OCI-LY1 (cell line): ENCODE results near the gene SLC25A26.

Experiments
- H2AFZ ChIP-seq: fragments of 200-600 bp; sonication (generic), shearing (Covaris generic); 2 replicates; pipeline ENCODE4 v1.6.0; 2014; ENCODE audit warnings: antibody characterized with exemption, mild to moderate bottlenecking, low read length
- H3F3A ChIP-seq: fragments of 200-600 bp; sonication (generic), shearing (Covaris generic); 2 replicates; pipeline ENCODE4 v1.6.0; 2014; ENCODE audit warnings: mild to moderate bottlenecking, antibody characterized with exemption, low read length, moderate library complexity; ENCODE audit not compliant: insufficient read depth
- H3K27ac ChIP-seq: fragments of 200-600 bp; sonication (generic); 2 replicates; pipeline ENCODE4 v1.5.1; 2014; ENCODE audit warnings: low read length, mixed run types, mild to moderate bottlenecking, low read depth; ENCODE audit not compliant: poor library complexity, severe bottlenecking
- H3K27me3 ChIP-seq: fragments of 200-600 bp; sonication (generic); 2 replicates; pipeline ENCODE4 v1.6.0; 2014; ENCODE audit warnings: antibody characterized with exemption, mild to moderate bottlenecking, low read length, moderate library complexity; ENCODE audit not compliant: insufficient read depth
- H3K36me3 ChIP-seq: fragments of 200-600 bp; sonication (generic); 2 replicates; pipeline ENCODE4 v1.6.1; 2014; ENCODE audit warnings: mild to moderate bottlenecking, antibody characterized with exemption, low read length, moderate library complexity, mixed read lengths; ENCODE audit not compliant: insufficient read depth
- H3K4me1 ChIP-seq: fragments of 200-600 bp; sonication (generic); 2 replicates; pipeline ENCODE4 v1.5.1; 2014; ENCODE audit warnings: mild to moderate bottlenecking, low read length, moderate library complexity; ENCODE audit not compliant: insufficient read depth, severe bottlenecking
- H3K4me2 ChIP-seq: fragments of 200-600 bp; sonication (generic), shearing (Covaris generic); 2 replicates; pipeline ENCODE4 v1.6.1; 2014; ENCODE audit warnings: low read length
- H3K4me3 ChIP-seq: fragments of 200-600 bp; sonication (generic); 2 replicates; pipeline ENCODE4 v1.5.1; 2014; ENCODE audit warnings: low read length, low read depth, mild to moderate bottlenecking, mixed read lengths; ENCODE audit not compliant: poor library complexity, severe bottlenecking
- H3K79me2 ChIP-seq: fragments of 200-600 bp; shearing (Covaris generic); 2 replicates; pipeline ENCODE4 v1.6.1; 2016; ENCODE audit warnings: mixed run types, low read length, mixed read lengths; ENCODE audit not compliant: insufficient read depth
- H3K9ac ChIP-seq: fragments of 200-600 bp; sonication (generic), shearing (Covaris generic); 2 replicates; pipeline ENCODE4 v1.6.1; 2014; ENCODE audit warnings: mild to moderate bottlenecking, low read length, mixed read lengths
- H3K9me2 ChIP-seq: fragments of 200-600 bp; sonication (generic), shearing (Covaris generic); 2 replicates; pipeline ENCODE4 v1.6.1; 2014; ENCODE audit warnings: low read depth, mild to moderate bottlenecking, low read length, mixed read lengths
- H3K9me3 ChIP-seq: fragments of 200-600 bp; shearing (Covaris generic); 2 replicates; pipeline ENCODE4 v1.6.1; 2014; ENCODE audit warnings: low read length, mixed read lengths
- H4K20me1 ChIP-seq: fragments of 200-600 bp; sonication (generic), shearing (Covaris generic); 2 replicates; pipeline ENCODE4 v1.6.0; 2016; ENCODE audit warnings: mild to moderate bottlenecking, low read length; ENCODE audit not compliant: insufficient read depth
- EZH2 ChIP-seq: fragments of 200-600 bp; sonication (generic), shearing (Covaris generic); IDR thresholded peaks from 2 replicates; pipeline ENCODE4 v1.8.0; 2017; ENCODE audit warnings: borderline replicate concordance, mixed run types, mild to moderate bottlenecking, antibody characterized with exemption, low read length, moderate library complexity, mixed read lengths
- TF ChIP-seq, protein P1 (sequence below): fragments of 200-600 bp; sonication (generic), shearing (Covaris generic); IDR thresholded peaks from 2 replicates; pipeline ENCODE4 v1.5.1; 2017; ENCODE audit warnings: mild to moderate bottlenecking, antibody characterized with exemption, low read length, moderate library complexity, mixed read lengths

The SLC25A26 gene

DNA sequence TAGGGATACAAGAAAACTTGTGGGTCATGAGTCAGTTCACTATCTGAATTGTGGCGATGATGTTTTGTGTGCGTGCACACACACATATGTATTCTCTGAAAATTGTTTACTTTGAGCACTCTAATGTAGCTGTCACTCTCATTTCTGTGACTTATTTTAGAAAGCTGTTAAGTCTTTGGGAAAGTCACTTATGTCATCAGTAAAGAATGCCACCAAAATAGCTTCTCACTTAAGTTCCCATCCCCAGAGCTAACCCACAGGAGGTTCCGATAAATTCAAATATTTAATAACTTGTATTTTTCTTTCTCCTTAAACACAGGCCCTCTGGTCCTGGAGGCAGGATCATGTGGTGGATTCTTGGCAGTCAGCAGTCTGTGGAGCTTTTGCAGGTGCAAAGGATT is 141.7 kb downstream of the SLC25A26 start:
- H3K4me1 ChIP-seq, result no peaks in the 10 kb centered on the region
- H3K36me3 ChIP-seq, result no peaks in the 10 kb centered on the region
- H3K79me2 ChIP-seq, result no peaks in the 10 kb centered on the region
- no peak overlapping the region for H3K27ac ChIP-seq
- H3K9ac ChIP-seq, result no peak overlapping the region
- H2AFZ ChIP-seq, result no peak overlapping the region
- H3K4me2 ChIP-seq, result no peak overlapping the region
- no peaks in the 10 kb centered on the region for H4K20me1 ChIP-seq
- no peak overlapping the region for H3K4me3 ChIP-seq
- no peaks in the 10 kb centered on the region for H3K9me3 ChIP-seq
- H3K27me3 ChIP-seq, result no peaks in the 10 kb centered on the region
- no peak for TF ChIP-seq EZH2
- TF ChIP-seq, protein P1, sequence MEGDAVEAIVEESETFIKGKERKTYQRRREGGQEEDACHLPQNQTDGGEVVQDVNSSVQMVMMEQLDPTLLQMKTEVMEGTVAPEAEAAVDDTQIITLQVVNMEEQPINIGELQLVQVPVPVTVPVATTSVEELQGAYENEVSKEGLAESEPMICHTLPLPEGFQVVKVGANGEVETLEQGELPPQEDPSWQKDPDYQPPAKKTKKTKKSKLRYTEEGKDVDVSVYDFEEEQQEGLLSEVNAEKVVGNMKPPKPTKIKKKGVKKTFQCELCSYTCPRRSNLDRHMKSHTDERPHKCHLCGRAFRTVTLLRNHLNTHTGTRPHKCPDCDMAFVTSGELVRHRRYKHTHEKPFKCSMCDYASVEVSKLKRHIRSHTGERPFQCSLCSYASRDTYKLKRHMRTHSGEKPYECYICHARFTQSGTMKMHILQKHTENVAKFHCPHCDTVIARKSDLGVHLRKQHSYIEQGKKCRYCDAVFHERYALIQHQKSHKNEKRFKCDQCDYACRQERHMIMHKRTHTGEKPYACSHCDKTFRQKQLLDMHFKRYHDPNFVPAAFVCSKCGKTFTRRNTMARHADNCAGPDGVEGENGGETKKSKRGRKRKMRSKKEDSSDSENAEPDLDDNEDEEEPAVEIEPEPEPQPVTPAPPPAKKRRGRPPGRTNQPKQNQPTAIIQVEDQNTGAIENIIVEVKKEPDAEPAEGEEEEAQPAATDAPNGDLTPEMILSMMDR, result no peak
- H3K9me2 ChIP-seq, result no peaks in the 10 kb centered on the region
- no peaks in the 10 kb centered on the region for H3F3A ChIP-seq

DNA sequence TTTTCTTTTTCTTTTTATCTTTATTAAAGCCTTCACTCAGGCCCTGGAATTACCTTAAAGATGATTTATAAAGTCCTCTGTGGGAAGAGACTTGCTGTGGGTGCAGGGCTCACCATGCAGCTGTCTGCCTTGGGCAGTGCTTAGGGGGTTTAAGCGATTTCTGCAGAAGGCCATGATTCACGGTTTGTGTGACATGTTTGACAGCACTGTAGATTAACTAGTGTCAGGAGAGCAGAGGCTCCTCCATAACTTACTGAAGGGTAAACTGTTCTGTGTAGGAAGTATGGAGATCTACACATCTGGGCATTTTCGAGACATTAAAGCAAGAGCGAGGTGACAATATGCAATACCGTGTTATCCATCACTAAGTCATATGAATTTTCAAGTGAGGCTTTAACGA is 142.3 kb downstream of the SLC25A26 start:
- Histone ChIP-seq H3K79me2 (no peaks in the 10 kb centered on the region), H3K9me3 (no peaks in the 10 kb centered on the region), H3K4me3 (no peak overlapping the region), H3K4me2 (no peak overlapping the region), H2AFZ (no peak overlapping the region), H3F3A (no peaks in the 10 kb centered on the region), H3K36me3 (no peaks in the 10 kb centered on the region), H4K20me1 (no peaks in the 10 kb centered on the region), H3K4me1 (no peaks in the 10 kb centered on the region), H3K27me3 (no peaks in the 10 kb centered on the region), H3K9me2 (no peaks in the 10 kb centered on the region), H3K27ac (no peak overlapping the region), H3K9ac (no peak overlapping the region)
- TF ChIP-seq, protein P1, result no peak

DNA sequence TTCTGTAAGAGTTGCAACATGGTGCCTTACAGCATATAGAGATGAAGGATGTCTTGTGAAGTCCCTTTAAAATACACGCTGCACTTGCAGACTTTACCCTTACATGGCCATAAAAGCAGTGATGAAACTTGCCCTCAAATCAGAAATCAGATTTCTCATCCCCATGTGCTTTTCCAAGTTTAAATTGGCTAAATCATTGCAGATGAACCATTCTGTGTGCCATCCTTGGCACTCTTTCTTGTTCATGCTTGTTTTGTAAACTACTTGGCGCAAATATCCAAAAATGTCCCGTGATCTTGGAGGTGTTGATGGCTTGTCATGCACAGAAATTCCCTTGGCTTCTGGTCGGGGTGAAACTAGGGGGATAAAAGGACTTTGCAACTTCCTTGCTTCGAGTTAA is 144.3 kb downstream of the SLC25A26 start:
- H3K27me3 ChIP-seq, result no peaks in the 10 kb centered on the region
- H3K9me2 ChIP-seq, result no peaks in the 10 kb centered on the region
- no peaks in the 10 kb centered on the region for H3K4me1 ChIP-seq
- H3F3A ChIP-seq, result no peaks in the 10 kb centered on the region
- no peak overlapping the region for H3K4me2 ChIP-seq
- no peaks in the 10 kb centered on the region for H3K36me3 ChIP-seq
- H3K9ac ChIP-seq, result no peak overlapping the region
- no peak for TF ChIP-seq EZH2
- TF ChIP-seq, protein P1, result no peak
- H2AFZ ChIP-seq, result no peak overlapping the region
- no peaks in the 10 kb centered on the region for H4K20me1 ChIP-seq
- no peak overlapping the region for H3K27ac ChIP-seq
- H3K4me3 ChIP-seq, result no peak overlapping the region
- no peaks in the 10 kb centered on the region for H3K79me2 ChIP-seq
- no peaks in the 10 kb centered on the region for H3K9me3 ChIP-seq
